GM06990 (cell line): Measurements from ENCODE around the gene ELMO2.

Source experiments
- DNase-seq: peaks from one replicate; pipeline ENCODE4 v3.0.0-alpha.2; 2011; ENCODE audit not compliant: insufficient read length; ENCODE audit errors: extremely low read depth
- H3K27me3 ChIP-seq: replicated peaks from 2 replicates; pipeline ENCODE4 v1.6.0; 2011; ENCODE audit warnings: low read length; ENCODE audit not compliant: control insufficient read depth, insufficient read depth
- H3K36me3 ChIP-seq: 2 replicates; pipeline ENCODE4 v1.5.1; 2011; ENCODE audit warnings: low read length; ENCODE audit not compliant: control insufficient read depth, insufficient read depth
- H3K4me3 ChIP-seq: replicated peaks from 2 replicates; pipeline ENCODE4 v1.5.1; 2011; ENCODE audit warnings: low read depth, mild to moderate bottlenecking, control low read depth, low read length
- CTCF ChIP-seq: IDR thresholded peaks from 2 replicates; pipeline ENCODE4 v1.5.1; 2011; ENCODE audit warnings: low read length, control low read depth, mild to moderate bottlenecking, inconsistent platforms; ENCODE audit not compliant: insufficient read depth, poor library complexity, severe bottlenecking

The ELMO2 gene

DNA sequence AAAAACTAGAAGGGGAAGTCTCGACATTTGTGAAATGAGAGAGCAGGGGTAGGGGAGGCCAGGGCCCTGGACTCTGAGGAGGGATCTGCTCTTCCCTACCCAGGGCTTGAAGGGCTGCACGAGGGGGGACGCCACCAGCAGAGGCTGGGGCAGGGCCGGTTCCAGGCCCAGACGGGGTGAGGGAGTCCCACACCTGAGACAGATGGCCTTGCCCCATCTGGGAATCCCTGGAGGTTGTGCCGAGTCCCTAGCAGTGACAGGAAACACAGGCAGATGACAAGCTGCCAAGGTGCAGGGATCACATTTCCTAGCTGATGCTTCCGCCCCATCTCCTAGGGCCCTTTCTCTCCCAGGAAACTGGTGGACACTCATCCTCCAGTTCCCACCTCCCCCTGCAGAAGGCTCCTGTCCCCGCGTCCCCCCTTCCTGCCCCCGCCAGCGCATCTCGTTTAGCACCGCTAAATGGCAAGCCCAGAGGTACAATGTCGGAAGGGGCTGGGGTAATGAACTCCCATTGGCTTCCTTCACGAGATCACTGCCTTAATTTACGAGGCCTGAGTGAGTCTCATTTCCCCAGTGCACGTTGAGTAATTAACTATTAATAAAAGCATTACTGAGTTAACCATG, 63.0 kb downstream of the ELMO2 start:
- Histone ChIP-seq H3K4me3 (no peak overlapping the region), H3K27me3 (peaks cover 7% of the 10 kb centered on the region), H3K36me3 (peaks cover 11% of the 10 kb centered on the region)
- no peak for DNase-seq
- TF ChIP-seq CTCF, result no peak

GRCh38 chr20:46342451-46343347, 63.7 kb downstream of the ELMO2 start:
- peaks cover 7% of the 10 kb centered on the region for H3K27me3 ChIP-seq

DNA sequence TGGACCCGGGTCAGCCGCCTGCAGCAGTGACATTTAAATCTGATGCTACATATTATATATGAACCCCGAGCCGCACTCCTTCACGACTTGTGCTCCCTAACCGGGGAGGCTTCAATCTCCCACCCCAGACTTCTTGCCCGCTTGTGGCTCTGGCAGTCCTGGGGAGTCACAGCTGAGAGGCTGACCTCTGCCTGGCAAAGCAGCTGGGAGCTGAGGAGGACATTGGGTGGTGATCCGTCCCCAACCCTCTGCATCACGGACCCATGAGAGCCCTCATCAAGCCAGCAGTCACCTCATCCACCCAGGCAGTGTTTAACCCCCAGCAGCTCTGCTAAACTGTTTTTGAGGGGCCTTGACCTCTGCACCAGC, 64.4 kb downstream of the ELMO2 start:
- no peak for DNase-seq
- Histone ChIP-seq H3K4me3 (no peak overlapping the region), H3K27me3 (peaks cover 7% of the 10 kb centered on the region), H3K36me3 (peaks cover 1% of the 10 kb centered on the region; the same call in 1 of the 2 replicates)
- TF ChIP-seq CTCF, result no peak

More at GRCh38 chr20:46342451-46343347, 63.7 kb downstream of the ELMO2 start:
- TF ChIP-seq CTCF, result no peak
- Histone ChIP-seq H3K36me3 (peaks cover 6% of the 10 kb centered on the region), H3K4me3 (no peak overlapping the region)
- no peak for DNase-seq

DNA sequence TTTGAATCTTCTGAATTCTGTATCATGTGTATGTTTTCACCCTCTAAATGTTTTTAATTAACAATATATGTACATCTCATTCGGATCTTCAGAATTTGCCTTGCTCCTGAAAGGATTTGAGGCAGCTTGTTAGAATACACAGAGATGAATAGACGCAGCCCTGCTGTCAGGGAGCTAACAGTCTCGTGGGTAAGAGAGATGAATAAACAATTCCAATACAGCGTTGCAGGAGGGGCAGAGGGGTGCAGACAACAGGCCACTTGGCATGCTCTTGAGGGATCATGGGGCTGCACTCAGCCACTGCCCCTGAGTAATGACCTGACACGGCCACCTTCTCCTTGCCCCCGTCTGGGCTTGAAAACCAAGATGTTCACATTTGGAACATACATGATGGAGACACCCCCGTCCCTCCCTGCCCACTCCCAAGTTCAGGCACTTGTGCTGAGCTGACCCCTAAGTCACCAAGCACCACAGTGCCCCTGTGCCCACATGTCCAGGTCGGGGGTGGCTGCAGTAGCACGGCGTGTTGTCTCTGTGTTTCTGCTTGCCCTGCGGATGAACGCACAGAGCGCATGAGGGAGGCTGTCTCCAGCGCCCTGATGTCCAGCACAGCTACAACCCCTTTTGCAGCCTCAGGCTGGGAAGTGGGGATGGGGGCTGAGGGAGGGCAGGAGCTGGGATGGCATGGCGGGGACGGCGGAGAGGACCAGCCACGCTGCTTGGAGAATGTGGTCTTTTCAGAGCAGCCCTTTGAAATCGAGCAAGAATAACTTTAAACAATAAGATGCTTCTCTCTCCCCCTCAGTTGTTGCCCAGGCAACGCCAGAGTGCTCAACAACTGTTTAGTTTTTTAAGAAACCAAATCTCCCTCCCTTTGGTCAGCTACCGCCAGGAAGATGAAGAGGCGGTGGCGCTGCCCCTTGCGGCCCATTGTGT, 65.1 kb downstream of the ELMO2 start:
- peaks cover 7% of the 10 kb centered on the region for H3K27me3 ChIP-seq
- no peak for TF ChIP-seq CTCF
- H3K36me3 ChIP-seq, result peaks cover 1% of the 10 kb centered on the region; the same call in 1 of the 2 replicates
- DNase-seq, result no peak
- no peak overlapping the region for H3K4me3 ChIP-seq

GRCh38 chr20:46339037-46339436, 67.4 kb downstream of the ELMO2 start:
- peaks cover 10% of the 10 kb centered on the region for H3K27me3 ChIP-seq
- TF ChIP-seq CTCF, result no peak
- no peak overlapping the region for H3K4me3 ChIP-seq

More at GRCh38 chr20:46339037-46339436, 67.4 kb downstream of the ELMO2 start:
- DNase-seq, result no peak
- H3K36me3 ChIP-seq, result no peaks in the 10 kb centered on the region
